HepG2 (cell line): ENCODE data around the gene PLEKHM2. TPM values are rescaled to one million over a fixed set of nuclear protein-coding genes. Genes with fewer than 3 reads are reported as not detected.

Source experiments
- ATAC-seq: fragments of 200-7000 bp; cut with Tn5 transposase; 3 replicates; pipeline ENCODE4 v1.9.1; 2020; ENCODE audit warnings: mild to moderate bottlenecking, moderate library complexity
- BruUV-seq: library from RNA; stranded (reverse); fragments of 400-500 nt; replicated peaks from 2 replicates; lab custom pipeline; 2021; lab: Mats Ljungman, UMichigan
- CTCF ChIA-PET: fragments of 300-600 bp; formaldehyde crosslinking; extraction: SDS; loops from one replicate; lab custom pipeline; 2021; ENCODE audit warnings: low total read pairs, inconsistent platforms, low intra/inter-chr PET ratio; lab: Yijun Ruan, JAX
- POLR2A ChIA-PET: fragments of 350-600 bp; sonication (Branson Sonifier 250); formaldehyde crosslinking; loops from one replicate; lab custom pipeline; 2020; ENCODE audit warnings: antibody characterized with exemption, inconsistent platforms; lab: Yijun Ruan, JAX
- DNase-seq: peaks from one replicate; pipeline ENCODE4 v3.0.0-alpha.2; 2015; ENCODE audit warnings: low spot score
- FAIRE-seq: peaks from 3 replicates; lab custom pipeline; 2011; peaks lifted over from hg19 to GRCh38; lab: Jason Lieb, UNC
- H2AFZ ChIP-seq: one replicate; pipeline ENCODE4 v1.6.1; 2011; ENCODE audit warnings: low read length, inconsistent platforms
- H3K27ac ChIP-seq: fragments of 300-600 bp; 3 replicates; pipeline ENCODE4 v1.8.0; 2011; ENCODE audit warnings: mixed run types, mild to moderate bottlenecking, mixed read lengths, low read length, inconsistent platforms; ENCODE audit not compliant: insufficient read depth; ENCODE audit errors: extremely low read length
- H3K27me3 ChIP-seq, 2 experiments: fragments of 200-600 bp in 1 of 2; 2 replicates in 1 of 2; 3 replicates in 1 of 2; pipeline versions ENCODE4 v1.6.0 to v1.8.0; 2011; ENCODE audit warnings: low read length in 2 of 2, mild to moderate bottlenecking in 2 of 2, moderate library complexity in 2 of 2, inconsistent platforms in 1 of 2; ENCODE audit not compliant: insufficient read depth in 2 of 2, control insufficient read depth in 1 of 2
- H3K36me3 ChIP-seq, 2 experiments: fragments of 200-600 bp in 1 of 2; replicated peaks in 1 of 2; 2 replicates in 1 of 2; 3 replicates in 1 of 2; pipeline versions ENCODE4 v1.5.1 to v1.8.0; 2011; ENCODE audit warnings: low read length in 2 of 2, inconsistent platforms in 1 of 2; ENCODE audit not compliant: insufficient read depth in 2 of 2, control insufficient read depth in 1 of 2
- H3K4me1 ChIP-seq: 2 replicates; pipeline ENCODE4 v1.5.1; 2012; ENCODE audit warnings: low read length, inconsistent platforms; ENCODE audit not compliant: insufficient read depth
- H3K4me2 ChIP-seq: 2 replicates; pipeline ENCODE4 v1.6.0; 2011; ENCODE audit warnings: low read depth, low read length, inconsistent platforms
- H3K4me3 ChIP-seq, 3 experiments: fragments of 200-600 bp in 1 of 3; sonication (generic), shearing (Covaris generic) in 1 of 3; replicated peaks in 1 of 3; 2 replicates each; pipeline ENCODE4 v1.5.1; 2011 to 2016; ENCODE audit warnings: low read length in 3 of 3, inconsistent platforms in 2 of 3, low read depth in 2 of 3, mild to moderate bottlenecking in 2 of 3, control low read depth in 1 of 3, mixed read lengths in 1 of 3; ENCODE audit not compliant: insufficient read depth in 1 of 3
- H3K79me2 ChIP-seq: one replicate; pipeline ENCODE4 v1.6.1; 2011; ENCODE audit warnings: low read length, inconsistent platforms; ENCODE audit not compliant: insufficient read depth
- H3K9ac ChIP-seq: 2 replicates; pipeline ENCODE4 v1.6.0; 2011; ENCODE audit warnings: mild to moderate bottlenecking, low read depth, low read length, inconsistent platforms; ENCODE audit not compliant: insufficient read depth
- H3K9me3 ChIP-seq: 2 replicates; pipeline ENCODE4 v1.5.1; 2012; ENCODE audit warnings: mild to moderate bottlenecking, low read length
- H4K20me1 ChIP-seq: 2 replicates; pipeline ENCODE4 v1.6.0; 2011; ENCODE audit warnings: inconsistent platforms, mild to moderate bottlenecking, low read length, moderate library complexity; ENCODE audit not compliant: insufficient read depth
- ATF6 ChIP-seq: sonication (generic); formaldehyde crosslinking; conservative IDR thresholded peaks from 2 replicates; pipeline ENCODE4 v1.4.0; 2020; ENCODE audit warnings: missing genetic modification reagents
- DDIT3 ChIP-seq: sonication (generic); formaldehyde crosslinking; IDR thresholded peaks from 2 replicates; pipeline ENCODE4 v1.4.0; 2020; ENCODE audit warnings: mild to moderate bottlenecking, missing genetic modification reagents
- FOSL2 ChIP-seq: sonication (generic); formaldehyde crosslinking; IDR thresholded peaks from 2 replicates; pipeline ENCODE4 v1.4.0; 2020; ENCODE audit warnings: missing genetic modification reagents
- PATZ1 ChIP-seq: sonication (generic); formaldehyde crosslinking; IDR thresholded peaks from 2 replicates; pipeline ENCODE4 v1.4.0; 2020; ENCODE audit warnings: missing genetic modification reagents
- SAP130 ChIP-seq: IDR thresholded peaks from 2 replicates; pipeline ENCODE4 v1.6.1; 2016; ENCODE audit warnings: low read depth
- TFAP4 ChIP-seq: sonication (generic); IDR thresholded peaks from 2 replicates; pipeline ENCODE4 v1.6.1; 2016; ENCODE audit warnings: low read depth, borderline replicate concordance
- ZHX1 ChIP-seq: sonication (generic); formaldehyde crosslinking; IDR thresholded peaks from 2 replicates; pipeline ENCODE4 v1.8.1; 2022; ENCODE audit warnings: low read depth, mild to moderate bottlenecking, missing genetic modification reagents
- ZNF503 ChIP-seq: sonication (generic); formaldehyde crosslinking; IDR thresholded peaks from 2 replicates; pipeline ENCODE4 v1.4.0; 2020; ENCODE audit warnings: missing genetic modification reagents
- ZNF543 ChIP-seq: sonication (generic); formaldehyde crosslinking; IDR thresholded peaks from 2 replicates; pipeline ENCODE4 v1.4.0; 2020; ENCODE audit warnings: mild to moderate bottlenecking, missing genetic modification reagents
- WGBS: methylation state at CpG from one replicate; pipeline ENCODE4 v1.1.6; 2017; ENCODE audit warnings: low lambda C conversion rate; 5-methylcytosine and 5-hydroxymethylcytosine counted together
- in situ Hi-C: cut with HindIII; loops from 2 replicates; pipeline ENCODE4 v1.10.0; 2017; ENCODE audit warnings: low pct_unique_long_range_greater_than_20kb; ENCODE audit not compliant: extremely low pct_ligation_motif_present
- intact Hi-C: fragments of 100-400 bp; cut with micrococcal nuclease; formaldehyde crosslinking; loops from one replicate; pipeline ENCODE4 v1.10.0; 2022; ENCODE audit not compliant: unreplicated experiment
- polyA plus RNA-seq, 8 experiments: library from polyadenylated mRNA; depleted of rRNA in 3 of 8; stranded (reverse) in 7 of 8; unstranded in 1 of 8; fragments of >200 nt; fragmentation: Illumina TruSeq in 4 of 8; extraction: Trizol in 4 of 8; gene quantifications; 2 replicates each; pipeline versions ENCODE4 v1.2.1 to v1.2.3, GENCODE V29; 2011 to 2016; ENCODE audit warnings: low read depth in 4 of 8, missing spikeins in 1 of 8, mixed read lengths in 1 of 8; ENCODE audit not compliant: insufficient read depth in 1 of 8
- total RNA-seq, 5 experiments: library from RNA; depleted of rRNA; stranded (reverse); fragments of >200 nt; fragmentation: Illumina TruSeq; extraction: Trizol; gene quantifications; 2 replicates each; pipeline ENCODE4 v1.2.3, GENCODE V29; 2016; ENCODE audit warnings: low read depth in 1 of 5

PLEKHM2 gene
- total and polyA plus RNA-seq, 2 of the 13 experiments (the other 11 are each of a cell fraction or from before 2014, with no cell fraction given) = 16.5 to 27.3 TPM

GRCh38 chr1:15758953-15759661 lies 75.0 kb downstream of the PLEKHM2 start (continued):
- TF ChIP-seq ZHX1 (CRISPR knock-in tag) (no peak), ZNF543 (CRISPR knock-in tag) (no peak), ZNF503 (no peak), DDIT3 (CRISPR knock-in tag) (no peak)

- no peak overlapping the region for H2AFZ ChIP-seq
- no peak overlapping the region for H3K27ac ChIP-seq
- H3K4me2 ChIP-seq = peak overlapping the region; percentile 27; the same call in 1 of the 2 replicates
- H3K27me3 ChIP-seq = peaks cover 0 to 9% of the 10 kb centered on the region in 2 experiments; a peak in 2 of 5 replicates
- no peak for FAIRE-seq
- H3K9ac ChIP-seq = no peak overlapping the region
- no TSS peak for BruUV-seq
- in situ Hi-C loops (no loop called here), intact Hi-C loops (no loop called here)
- peaks cover 59% of the 10 kb centered on the region for H3K4me1 ChIP-seq
- H4K20me1 ChIP-seq = no peaks in the 10 kb centered on the region
- H3K36me3 ChIP-seq = no peaks in the 10 kb centered on the region; a peak in 1 of 5 replicates
- no peak overlapping the region; a peak in 1 of 6 replicates for H3K4me3 ChIP-seq
- no peaks in the 10 kb centered on the region for H3K9me3 ChIP-seq
- ATAC-seq = no peak
- DNase-seq = no peak
- ChIA-PET POLR2A (no interaction called here), CTCF (no interaction called here)
- 64% methylated on average over 6 of the region's 12 CpGs for WGBS
- TF ChIP-seq PATZ1 (peak; percentile 42), FOSL2 (0 out of 2 replicates have a peak, but pooled peaks have one; percentile 13), SAP130 (CRISPR knock-in tag) (peak; percentile 23; the same call in 1 of the 2 replicates), TFAP4 (peak; percentile 64; the same call in 1 of the 2 replicates), ATF6 (no peak)
- peaks cover 2% of the 10 kb centered on the region for H3K79me2 ChIP-seq
Measured at GRCh38 chr1:15760520-15761211, 76.5 kb downstream of the PLEKHM2 start.
